Measurements from ENCODE around the gene ST6GALNAC4. TPM values are rescaled to one million over a fixed set of nuclear protein-coding genes. Genes with fewer than 3 reads are reported as not detected.

The ST6GALNAC4 gene
- total RNA-seq, 1 experiment from 2014 or later, result 38.0 TPM

GRCh38 chr9:127941961-127942215, 25.0 kb upstream of the ST6GALNAC4 start:
- ATAC-seq (no peak), DNase-seq (ENCODE audit: low read depth, low spot score) (no peak)
- ChIA-PET CTCF (interaction anchor here (0.9 to 1.0 kb wide), 2 partner anchors 57 to 75 kb away, joined by 3 to 5 read pairs; no protein-coding TSS in a partner anchor), POLR2A (no interaction called here)
- intact Hi-C loops (cut with micrococcal nuclease; ENCODE audit: unreplicated experiment), result loop anchor here (5.0 kb wide), 2 partner anchors 35 to 95 kb away; no protein-coding TSS in a partner anchor
- no peaks in the 10 kb centered on the region for H3K9me3 ChIP-seq (ENCODE audit: control insufficient read depth, insufficient read depth, low read depth, low read length)
- TF ChIP-seq SIN3A (IDR thresholded peaks at IDR 0.05; ENCODE audit: borderline replicate concordance, insufficient read depth, low read depth, low read length) (no peak), POLR2AphosphoS5 (IDR thresholded peaks at IDR 0.05; ENCODE audit: low read depth, low read length) (0 out of 2 replicates have a peak, but pooled peaks have one; percentile 0)
- H3K4me1 ChIP-seq (ENCODE audit: control insufficient read depth, insufficient read depth, low read length), result peaks cover 70% of the 10 kb centered on the region
- no TSS peak for BruUV-seq (replicated peaks)
- peaks cover 11% of the 10 kb centered on the region for H3K36me3 ChIP-seq (ENCODE audit: control insufficient read depth, insufficient read depth, low read length)
- H3K27me3 ChIP-seq (ENCODE audit: control insufficient read depth, insufficient read depth, low read length), result no peaks in the 10 kb centered on the region
- H3K4me3 ChIP-seq (ENCODE audit: low read depth in 2 of 2, low read length in 2 of 2), result no peak overlapping the region
- in situ Hi-C loops (cut with HindIII; ENCODE audit: low pct_unique_long_range_greater_than_20kb, low sequenced_read_pairs), result loop anchor here (25.0 kb wide), 1 partner anchor 145 kb away; no protein-coding TSS in a partner anchor
- peak overlapping the region; percentile 93 for H3K27ac ChIP-seq (ENCODE audit: low read length)

DNA sequence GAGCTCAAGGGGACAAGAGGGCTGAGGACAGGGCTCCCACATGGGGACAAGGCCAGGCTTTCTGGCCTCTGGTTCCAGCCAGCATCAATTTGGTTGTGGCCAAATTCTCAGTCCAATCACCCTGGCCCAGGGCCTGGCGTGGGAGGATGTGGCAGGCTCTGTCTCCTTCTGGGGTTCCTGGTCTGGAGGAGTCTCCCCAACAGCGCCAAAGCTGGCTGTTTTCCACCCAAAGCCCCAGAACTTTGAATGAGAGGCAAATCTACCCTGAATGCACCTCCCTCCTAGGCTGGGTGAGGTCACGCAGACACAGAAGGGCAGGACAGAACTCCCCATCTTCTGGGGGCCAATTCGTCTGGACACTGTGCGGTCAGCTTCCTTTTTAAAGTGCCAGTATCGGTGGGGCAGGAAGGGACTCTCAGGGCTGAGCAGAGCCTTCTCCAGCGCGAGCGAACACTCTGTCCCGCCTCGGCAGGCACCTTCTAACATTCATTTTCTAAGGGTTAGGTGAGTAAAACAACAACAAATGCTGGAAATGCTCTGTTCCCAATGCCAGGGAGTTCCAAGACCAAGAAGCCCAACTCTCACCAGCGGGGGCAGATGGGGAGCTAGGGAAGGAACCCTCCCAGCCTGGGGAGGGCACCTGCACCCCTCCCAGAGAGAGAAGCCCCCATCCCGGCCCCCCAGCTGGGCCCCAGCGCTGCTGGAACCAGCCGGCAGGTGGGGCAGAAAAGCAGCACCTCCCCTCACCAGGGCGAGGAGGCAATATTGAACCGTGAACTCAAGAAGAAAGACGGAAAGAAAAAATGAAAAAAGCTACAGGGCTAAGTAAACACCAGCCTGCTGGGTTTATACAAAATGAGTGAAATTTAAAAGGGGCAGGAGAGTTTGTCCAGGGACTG, 24.5 kb upstream of the ST6GALNAC4 start:
- DNase-seq (ENCODE audit: low read depth, low spot score) (no peak), ATAC-seq (no peak)
- Histone ChIP-seq H3K9me3 (ENCODE audit: control insufficient read depth, insufficient read depth, low read depth, low read length) (no peaks in the 10 kb centered on the region), H3K36me3 (ENCODE audit: control insufficient read depth, insufficient read depth, low read length) (peaks cover 12% of the 10 kb centered on the region), H3K27ac (ENCODE audit: low read length) (peak overlapping the region; percentile 93), H3K4me3 (ENCODE audit: low read depth in 2 of 2, low read length in 2 of 2) (no peak overlapping the region), H3K4me1 (ENCODE audit: control insufficient read depth, insufficient read depth, low read length) (peaks cover 65% of the 10 kb centered on the region), H3K27me3 (ENCODE audit: control insufficient read depth, insufficient read depth, low read length) (no peaks in the 10 kb centered on the region)
- in situ Hi-C loops (cut with HindIII; ENCODE audit: low pct_unique_long_range_greater_than_20kb, low sequenced_read_pairs) (loop anchor here (25.0 kb wide), 1 partner anchor 146 kb away; no protein-coding TSS in a partner anchor), intact Hi-C loops (cut with micrococcal nuclease; ENCODE audit: unreplicated experiment) (loop anchor here (5.0 kb wide), 2 partner anchors 36 to 96 kb away; no protein-coding TSS in a partner anchor)
- TF ChIP-seq, protein P1, sequence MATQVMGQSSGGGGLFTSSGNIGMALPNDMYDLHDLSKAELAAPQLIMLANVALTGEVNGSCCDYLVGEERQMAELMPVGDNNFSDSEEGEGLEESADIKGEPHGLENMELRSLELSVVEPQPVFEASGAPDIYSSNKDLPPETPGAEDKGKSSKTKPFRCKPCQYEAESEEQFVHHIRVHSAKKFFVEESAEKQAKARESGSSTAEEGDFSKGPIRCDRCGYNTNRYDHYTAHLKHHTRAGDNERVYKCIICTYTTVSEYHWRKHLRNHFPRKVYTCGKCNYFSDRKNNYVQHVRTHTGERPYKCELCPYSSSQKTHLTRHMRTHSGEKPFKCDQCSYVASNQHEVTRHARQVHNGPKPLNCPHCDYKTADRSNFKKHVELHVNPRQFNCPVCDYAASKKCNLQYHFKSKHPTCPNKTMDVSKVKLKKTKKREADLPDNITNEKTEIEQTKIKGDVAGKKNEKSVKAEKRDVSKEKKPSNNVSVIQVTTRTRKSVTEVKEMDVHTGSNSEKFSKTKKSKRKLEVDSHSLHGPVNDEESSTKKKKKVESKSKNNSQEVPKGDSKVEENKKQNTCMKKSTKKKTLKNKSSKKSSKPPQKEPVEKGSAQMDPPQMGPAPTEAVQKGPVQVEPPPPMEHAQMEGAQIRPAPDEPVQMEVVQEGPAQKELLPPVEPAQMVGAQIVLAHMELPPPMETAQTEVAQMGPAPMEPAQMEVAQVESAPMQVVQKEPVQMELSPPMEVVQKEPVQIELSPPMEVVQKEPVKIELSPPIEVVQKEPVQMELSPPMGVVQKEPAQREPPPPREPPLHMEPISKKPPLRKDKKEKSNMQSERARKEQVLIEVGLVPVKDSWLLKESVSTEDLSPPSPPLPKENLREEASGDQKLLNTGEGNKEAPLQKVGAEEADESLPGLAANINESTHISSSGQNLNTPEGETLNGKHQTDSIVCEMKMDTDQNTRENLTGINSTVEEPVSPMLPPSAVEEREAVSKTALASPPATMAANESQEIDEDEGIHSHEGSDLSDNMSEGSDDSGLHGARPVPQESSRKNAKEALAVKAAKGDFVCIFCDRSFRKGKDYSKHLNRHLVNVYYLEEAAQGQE (IDR thresholded peaks at IDR 0.05; ENCODE audit: insufficient read depth in 1 of 2, low read depth in 2 of 2, low read length in 1 of 2), result no peak
- TF ChIP-seq, protein P2, sequence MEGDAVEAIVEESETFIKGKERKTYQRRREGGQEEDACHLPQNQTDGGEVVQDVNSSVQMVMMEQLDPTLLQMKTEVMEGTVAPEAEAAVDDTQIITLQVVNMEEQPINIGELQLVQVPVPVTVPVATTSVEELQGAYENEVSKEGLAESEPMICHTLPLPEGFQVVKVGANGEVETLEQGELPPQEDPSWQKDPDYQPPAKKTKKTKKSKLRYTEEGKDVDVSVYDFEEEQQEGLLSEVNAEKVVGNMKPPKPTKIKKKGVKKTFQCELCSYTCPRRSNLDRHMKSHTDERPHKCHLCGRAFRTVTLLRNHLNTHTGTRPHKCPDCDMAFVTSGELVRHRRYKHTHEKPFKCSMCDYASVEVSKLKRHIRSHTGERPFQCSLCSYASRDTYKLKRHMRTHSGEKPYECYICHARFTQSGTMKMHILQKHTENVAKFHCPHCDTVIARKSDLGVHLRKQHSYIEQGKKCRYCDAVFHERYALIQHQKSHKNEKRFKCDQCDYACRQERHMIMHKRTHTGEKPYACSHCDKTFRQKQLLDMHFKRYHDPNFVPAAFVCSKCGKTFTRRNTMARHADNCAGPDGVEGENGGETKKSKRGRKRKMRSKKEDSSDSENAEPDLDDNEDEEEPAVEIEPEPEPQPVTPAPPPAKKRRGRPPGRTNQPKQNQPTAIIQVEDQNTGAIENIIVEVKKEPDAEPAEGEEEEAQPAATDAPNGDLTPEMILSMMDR (IDR thresholded peaks at IDR 0.05), result no peak
- TF ChIP-seq TCF7L2 (IDR thresholded peaks at IDR 0.05; ENCODE audit: low read depth, low read length) (no peak), SIN3A (IDR thresholded peaks at IDR 0.05; ENCODE audit: borderline replicate concordance, insufficient read depth, low read depth, low read length) (no peak), POLR2AphosphoS5 (IDR thresholded peaks at IDR 0.05; ENCODE audit: low read depth, low read length) (no peak)
- ChIA-PET CTCF (interaction anchor here (1.0 kb wide), 1 partner anchor 58 kb away, joined by 5 read pairs; no protein-coding TSS in a partner anchor), POLR2A (no interaction called here)
- TSS peak; percentile 44 for BruUV-seq (replicated peaks)

All from Panc1 (cell line).